ENCODE data around the gene GMPPB. TPM values are rescaled to one million over a fixed set of nuclear protein-coding genes. Genes with fewer than 3 reads are reported as not detected.

GMPPB gene
- total and polyA plus RNA-seq, 8 donors: 14.4 to 81.7 (median 34.9) TPM

DNA sequence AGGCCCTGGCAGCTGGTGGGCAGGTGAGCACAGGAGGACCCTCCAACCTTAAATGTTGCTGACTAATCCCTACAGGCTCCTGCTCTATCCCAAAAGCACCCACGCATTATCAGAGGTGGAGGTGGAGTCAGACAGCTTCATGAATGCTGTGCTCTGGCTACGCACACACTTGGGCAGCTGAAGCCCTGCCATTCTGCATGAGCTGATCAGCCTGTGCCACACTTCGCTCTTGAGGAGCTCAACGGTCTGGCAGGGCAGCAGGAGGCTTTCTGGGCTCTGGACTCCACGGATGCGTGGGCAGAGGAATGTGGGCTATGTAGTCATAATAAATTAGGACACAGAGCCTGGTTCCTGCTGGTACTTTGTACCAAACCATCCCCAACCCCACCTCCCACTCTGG, 40.6 kb downstream of the GMPPB start:
- TF ChIP-seq, protein P1, sequence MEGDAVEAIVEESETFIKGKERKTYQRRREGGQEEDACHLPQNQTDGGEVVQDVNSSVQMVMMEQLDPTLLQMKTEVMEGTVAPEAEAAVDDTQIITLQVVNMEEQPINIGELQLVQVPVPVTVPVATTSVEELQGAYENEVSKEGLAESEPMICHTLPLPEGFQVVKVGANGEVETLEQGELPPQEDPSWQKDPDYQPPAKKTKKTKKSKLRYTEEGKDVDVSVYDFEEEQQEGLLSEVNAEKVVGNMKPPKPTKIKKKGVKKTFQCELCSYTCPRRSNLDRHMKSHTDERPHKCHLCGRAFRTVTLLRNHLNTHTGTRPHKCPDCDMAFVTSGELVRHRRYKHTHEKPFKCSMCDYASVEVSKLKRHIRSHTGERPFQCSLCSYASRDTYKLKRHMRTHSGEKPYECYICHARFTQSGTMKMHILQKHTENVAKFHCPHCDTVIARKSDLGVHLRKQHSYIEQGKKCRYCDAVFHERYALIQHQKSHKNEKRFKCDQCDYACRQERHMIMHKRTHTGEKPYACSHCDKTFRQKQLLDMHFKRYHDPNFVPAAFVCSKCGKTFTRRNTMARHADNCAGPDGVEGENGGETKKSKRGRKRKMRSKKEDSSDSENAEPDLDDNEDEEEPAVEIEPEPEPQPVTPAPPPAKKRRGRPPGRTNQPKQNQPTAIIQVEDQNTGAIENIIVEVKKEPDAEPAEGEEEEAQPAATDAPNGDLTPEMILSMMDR (IDR thresholded peaks at IDR 0.05): no peak
- TF ChIP-seq POLR2AphosphoS5 (IDR thresholded peaks at IDR 0.05) (no peak), EP300 (IDR thresholded peaks at IDR 0.05) (no peak), POLR2A (IDR thresholded peaks at IDR 0.05) (no peak)
- no peak overlapping the region for H3K4me3 ChIP-seq
- WGBS, 5 donors: 88 to 94% (median 88%) methylated on average over 6 of the region's 6 CpGs
- peaks cover 0 to 22% (median 0%) of the 10 kb centered on the region in 3 donors for H3K27me3 ChIP-seq
- H3K36me3 ChIP-seq: peaks cover 58 to 70% (median 68%) of the 10 kb centered on the region in 4 donors
- intact Hi-C loops (cut with DNase I; ENCODE audit: low total_unique reads): no loop called here
- DNase-seq: no peak
- H3K27ac ChIP-seq: no peak overlapping the region
- H3K4me1 ChIP-seq: peaks cover 4 to 20% (median 17%) of the 10 kb centered on the region in 4 donors
- no peaks in the 10 kb centered on the region for H3K9me3 ChIP-seq

- H3K36me3 ChIP-seq: peaks cover 73 to 86% (median 84%) of the 10 kb centered on the region in 4 donors
- H3K27me3 ChIP-seq: peaks cover 0 to 10% (median 0%) of the 10 kb centered on the region in 3 donors
Observed at GRCh38 chr3:49681543-49681942, 42.2 kb downstream of the GMPPB start.

DNA sequence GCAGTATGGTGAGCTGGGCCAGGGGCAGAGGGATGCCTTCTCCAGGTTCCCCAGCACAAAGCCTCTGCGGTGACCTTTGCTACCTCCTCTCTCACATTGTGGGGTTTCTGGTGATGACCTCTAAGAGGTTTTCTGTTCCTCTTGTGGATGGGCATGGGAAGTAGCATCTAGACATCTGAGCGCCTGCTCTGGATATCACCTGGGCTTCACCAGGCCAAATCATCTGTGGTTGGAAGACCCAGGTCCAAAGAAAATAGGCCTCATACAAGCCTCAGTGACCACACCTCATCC, 42.6 kb downstream of the GMPPB start:
- Histone ChIP-seq H3K36me3 (peaks cover 77 to 90% (median 87%) of the 10 kb centered on the region in 4 donors), H3K27ac (no peak overlapping the region), H3K27me3 (peaks cover 0 to 6% (median 0%) of the 10 kb centered on the region in 3 donors), H3K4me3 (no peak overlapping the region), H3K4me1 (peaks cover under 1 to 17% (median 11%) of the 10 kb centered on the region in 4 donors), H3K9me3 (no peaks in the 10 kb centered on the region)
- intact Hi-C loops (cut with DNase I; ENCODE audit: low total_unique reads): no loop called here
- 89 to 100% (median 97%) methylated on average over 2 of the region's 2 CpGs for WGBS, 5 donors
- TF ChIP-seq POLR2AphosphoS5 (IDR thresholded peaks at IDR 0.05) (no peak), EP300 (IDR thresholded peaks at IDR 0.05) (no peak), POLR2A (IDR thresholded peaks at IDR 0.05) (no peak)
- TF ChIP-seq, protein P1 (IDR thresholded peaks at IDR 0.05): no peak
- no peak for DNase-seq

More at GRCh38 chr3:49681543-49681942, 42.2 kb downstream of the GMPPB start:
- DNase-seq: no peak
- 85 to 92% (median 90%) methylated on average over 4 of the region's 4 CpGs for WGBS, 5 donors
- no peak for TF ChIP-seq EP300 (IDR thresholded peaks at IDR 0.05)
- no peak for TF ChIP-seq POLR2A (IDR thresholded peaks at IDR 0.05)
- TF ChIP-seq, protein P1 (IDR thresholded peaks at IDR 0.05): no peak
- no peak for TF ChIP-seq POLR2AphosphoS5 (IDR thresholded peaks at IDR 0.05)
- Histone ChIP-seq H3K9me3 (no peaks in the 10 kb centered on the region), H3K4me1 (peaks cover 4 to 17% (median 11%) of the 10 kb centered on the region in 4 donors), H3K27ac (no peak overlapping the region), H3K4me3 (no peak overlapping the region)
- intact Hi-C loops (cut with DNase I; ENCODE audit: low total_unique reads): no loop called here

GRCh38 chr3:49680493-49681231, 43.1 kb downstream of the GMPPB start:
- Histone ChIP-seq H3K27me3 (peaks cover 0 to 1% (median 0%) of the 10 kb centered on the region in 3 donors), H3K4me1 (peaks cover 2 to 17% (median 10%) of the 10 kb centered on the region in 4 donors), H3K36me3 (peaks cover 82 to 95% (median 93%) of the 10 kb centered on the region in 4 donors), H3K9me3 (no peaks in the 10 kb centered on the region), H3K4me3 (no peak overlapping the region), H3K27ac (no peak overlapping the region)
- WGBS, 5 donors: 88 to 93% (median 90%) methylated on average over 6 to 7 of the region's 7 CpGs
- intact Hi-C loops (cut with DNase I; ENCODE audit: low total_unique reads): no loop called here
- TF ChIP-seq POLR2A (IDR thresholded peaks at IDR 0.05) (no peak), EP300 (IDR thresholded peaks at IDR 0.05) (no peak), POLR2AphosphoS5 (IDR thresholded peaks at IDR 0.05) (no peak)
- TF ChIP-seq, protein P1 (IDR thresholded peaks at IDR 0.05): no peak
- no peak for DNase-seq

All from stomach (tissue), 9 donors.